Activated CD8-positive, alpha-beta memory T cell treated with anti-CD3 and anti-CD28 coated beads, Interleukin-2, amount 10 ng/mL, durations not matched to agents 7 days and 5 days (primary cell): ENCODE results near the gene NAALAD2. TPM values are rescaled to one million over a fixed set of nuclear protein-coding genes. Genes with fewer than 3 reads are reported as not detected.
"Not testable (repeated sequence)": the region's sequence is repeated elsewhere in the genome, so short reads cannot be mapped to it uniquely, and the experiment has no call there.

Experiments used
- ATAC-seq: fragments of 150-1000 bp; cut with Tn5 transposase; one replicate; pipeline ENCODE4 v1.10.0; 2021; ENCODE audit warnings: moderate library complexity
- CTCF ChIA-PET: fragments of 350-600 bp; sonication (Branson Sonifier 250); formaldehyde crosslinking; loops from one replicate; lab custom pipeline; 2021; ENCODE audit warnings: antibody characterized with exemption; lab: Charles Lee
- DNase-seq: peaks from one replicate; pipeline ENCODE4 v3.0.0-alpha.2; 2020
- H3K27ac Mint-ChIP-seq: one replicate; pipeline ENCODE4 v1.8.0; 2021; ENCODE audit warnings: mild to moderate bottlenecking, mixed read lengths
- H3K27me3 Mint-ChIP-seq: one replicate; pipeline ENCODE4 v1.8.0; 2021; ENCODE audit warnings: mixed read lengths
- H3K36me3 Mint-ChIP-seq: one replicate; pipeline ENCODE4 v1.8.0; 2021; ENCODE audit warnings: mild to moderate bottlenecking, mixed read lengths
- H3K4me1 Mint-ChIP-seq: one replicate; pipeline ENCODE4 v1.8.0; 2021; ENCODE audit warnings: mixed read lengths
- H3K4me3 Mint-ChIP-seq: one replicate; pipeline ENCODE4 v1.8.0; 2021; ENCODE audit warnings: mild to moderate bottlenecking, moderate library complexity, mixed read lengths
- H3K9me3 Mint-ChIP-seq: one replicate; pipeline ENCODE4 v1.8.0; 2022; ENCODE audit warnings: low read depth, mixed read lengths
- total RNA-seq, 2 experiments: library from RNA; stranded (reverse); gene quantifications; one replicate each; pipeline ENCODE4 v1.2.3, GENCODE V29; 2021

NAALAD2 gene
- total RNA-seq, 2 experiments from 2014 or later, result not detected

- H3K27me3 Mint-ChIP-seq, result peaks cover 27% of the 10 kb centered on the region
- no peak for ATAC-seq
- H3K4me1 Mint-ChIP-seq, result no peaks in the 10 kb centered on the region
- H3K4me3 Mint-ChIP-seq, result no peak overlapping the region
- no peaks in the 10 kb centered on the region for H3K36me3 Mint-ChIP-seq
- no peak for DNase-seq
- no peak overlapping the region for H3K27ac Mint-ChIP-seq
- CTCF ChIA-PET, result interaction anchor here (1.3 kb wide), 1 partner anchor 12 kb away, joined by 3 read pairs; the partner anchor contains the start of gene CHORDC1
- no peaks in the 10 kb centered on the region for H3K9me3 Mint-ChIP-seq
These were observed 100.5 kb downstream of the NAALAD2 start for GRCh38 chr11:90234977-90235376.

- no peak overlapping the region for H3K27ac Mint-ChIP-seq
- no peak for ATAC-seq
- CTCF ChIA-PET, result no interaction called here
- peaks cover 26% of the 10 kb centered on the region for H3K27me3 Mint-ChIP-seq
- H3K9me3 Mint-ChIP-seq, result no peaks in the 10 kb centered on the region
- H3K4me3 Mint-ChIP-seq, result no peak overlapping the region
- no peak for DNase-seq
- no peaks in the 10 kb centered on the region for H3K4me1 Mint-ChIP-seq
- no peaks in the 10 kb centered on the region for H3K36me3 Mint-ChIP-seq
These were observed 101.1 kb downstream of the NAALAD2 start for GRCh38 chr11:90235526-90235925.

GRCh38 chr11:90237004-90237403 is 102.5 kb downstream of the NAALAD2 start:
- Mint-ChIP-seq H3K27ac (no peak overlapping the region), H3K27me3 (peaks cover 24% of the 10 kb centered on the region), H3K4me3 (no peak overlapping the region), H3K36me3 (no peaks in the 10 kb centered on the region), H3K9me3 (no peaks in the 10 kb centered on the region), H3K4me1 (no peaks in the 10 kb centered on the region)
- ATAC-seq (no peak), DNase-seq (no peak)
- CTCF ChIA-PET, result no interaction called here

- H3K9me3 Mint-ChIP-seq, H3K4me3 Mint-ChIP-seq, H3K4me1 Mint-ChIP-seq, H3K27ac Mint-ChIP-seq, ATAC-seq, H3K36me3 Mint-ChIP-seq, DNase-seq, CTCF ChIA-PET: not testable (repeated sequence)
- H3K27me3 Mint-ChIP-seq, result peaks cover 34% of the 10 kb centered on the region
These were observed 105.6 kb downstream of the NAALAD2 start for GRCh38 chr11:90239967-90240636.

GRCh38 chr11:90241414-90241813 is 107.0 kb downstream of the NAALAD2 start:
- DNase-seq, result no peak
- H3K4me1 Mint-ChIP-seq, result no peaks in the 10 kb centered on the region
- CTCF ChIA-PET, result no interaction called here
- H3K9me3 Mint-ChIP-seq, result no peaks in the 10 kb centered on the region
- no peaks in the 10 kb centered on the region for H3K36me3 Mint-ChIP-seq
- H3K27me3 Mint-ChIP-seq, result peaks cover 30% of the 10 kb centered on the region
- no peak for ATAC-seq
- no peak overlapping the region for H3K27ac Mint-ChIP-seq
- no peak overlapping the region for H3K4me3 Mint-ChIP-seq

Other genes starting within 250 kb of the NAALAD2 start
- gene TRIM49D1, start 212.4 kb upstream of the NAALAD2 start, total RNA-seq, result not detected
- gene TRIM49D2, start 210.6 kb upstream of the NAALAD2 start, total RNA-seq, result not detected
- gene TRIM64, start 168.6 kb upstream of the NAALAD2 start, total RNA-seq, result not detected
- not detected for gene TRIM49C, start 103.6 kb upstream of the NAALAD2 start, total RNA-seq
- gene UBTFL1, start 48.7 kb upstream of the NAALAD2 start, total RNA-seq, result not detected
- 10 to 100 TPM; 66.4 to 90.6 TPM for gene CHORDC1, start 88.4 kb downstream of the NAALAD2 start, total RNA-seq